HG03558 (cell line): ENCODE results near the gene NPW.
A peak's percentile ranks its signal among the peaks of the same experiment; 100 is the strongest.

Experiments
- ATAC-seq: cut with Tn5 transposase; IDR thresholded peaks from one replicate; pipeline ENCODE4 v1.9.1; 2021; ENCODE audit warnings: moderate number of reproducible peaks; ENCODE audit not compliant: unreplicated experiment; ENCODE audit errors: extremely low read depth

Gene NPW

GRCh38 chr16:2044541-2044940 is 25.0 kb downstream of the NPW start:
- no peak for ATAC-seq

- no peak for ATAC-seq
Observed at GRCh38 chr16:2045965-2046892, 26.6 kb downstream of the NPW start.

- no peak for ATAC-seq
Observed at GRCh38 chr16:2046893-2047329, 27.3 kb downstream of the NPW start.

- ATAC-seq = peak; percentile 86
Observed at GRCh38 chr16:2047330-2048115, 27.9 kb downstream of the NPW start, which contains the start of the genes NTHL1 and TSC2. Gene NTHL1, minus strand, starts transcription at chr16:2047834. Its CDS starts 11 bp downstream, at chr16:2047823. Gene TSC2, plus strand, starts transcription at chr16:2047985. Its CDS starts 631 bp downstream, at chr16:2048616.

- ATAC-seq = no peak
Observed at GRCh38 chr16:2048116-2048543, 28.5 kb downstream of the NPW start.

- ATAC-seq = no peak
Observed at GRCh38 chr16:2053211-2053610, 33.6 kb downstream of the NPW start.

- no peak for ATAC-seq
Observed at GRCh38 chr16:2053897-2054296, 34.3 kb downstream of the NPW start.

- ATAC-seq = no peak
Observed at GRCh38 chr16:2054543-2055245, 35.1 kb downstream of the NPW start.

GRCh38 chr16:2056077-2056476 is 36.5 kb downstream of the NPW start:
- ATAC-seq = no peak

GRCh38 chr16:2056681-2057407 is 37.3 kb downstream of the NPW start:
- no peak for ATAC-seq

GRCh38 chr16:2057438-2057837 is 37.9 kb downstream of the NPW start:
- ATAC-seq = no peak

GRCh38 chr16:2058420-2058819 is 38.8 kb downstream of the NPW start:
- no peak for ATAC-seq

- no peak for ATAC-seq
Observed at GRCh38 chr16:2058872-2059271, 39.3 kb downstream of the NPW start.

GRCh38 chr16:2060346-2060745 is 40.8 kb downstream of the NPW start:
- ATAC-seq = no peak

- no peak for ATAC-seq
Observed at GRCh38 chr16:2061023-2061422, 41.4 kb downstream of the NPW start.

GRCh38 chr16:2061526-2061925 is 41.9 kb downstream of the NPW start:
- no peak for ATAC-seq

- ATAC-seq = no peak
Observed at GRCh38 chr16:2062801-2063200, 43.2 kb downstream of the NPW start.

GRCh38 chr16:2063861-2064260 is 44.3 kb downstream of the NPW start:
- ATAC-seq = no peak

- ATAC-seq = no peak
Observed at GRCh38 chr16:2064368-2064945, 44.9 kb downstream of the NPW start.
